ENCODE data around the gene CDH13. TPM values are rescaled to one million over a fixed set of nuclear protein-coding genes. Genes with fewer than 3 reads are reported as not detected.

The CDH13 gene
- total and polyA plus RNA-seq, 2 experiments from 2014 or later: 1.2 to 1.5 TPM

DNA sequence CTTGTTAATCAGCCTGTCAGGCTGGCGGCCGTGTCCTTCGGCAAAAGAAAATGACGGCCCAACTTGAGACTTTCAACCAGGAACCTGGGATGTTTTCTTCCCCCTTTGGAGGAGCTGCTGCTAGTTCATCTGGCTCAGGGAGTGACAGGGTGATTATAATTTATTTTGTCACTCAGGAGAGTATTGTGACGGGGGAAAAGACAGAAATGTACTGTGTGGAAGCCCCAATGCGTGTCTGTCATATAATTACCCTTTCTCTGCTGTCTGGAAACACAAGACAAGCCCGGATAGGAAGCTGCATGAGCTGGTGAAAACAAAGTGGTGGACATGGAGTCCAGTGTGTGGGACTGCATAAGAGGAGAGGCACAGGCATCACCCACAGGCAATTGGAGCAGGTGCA is 854.8 kb downstream of the CDH13 start:
- Histone ChIP-seq H3K4me2 (no peak overlapping the region), H3K27me3 (no peaks in the 10 kb centered on the region), H3K4me1 (ENCODE audit: insufficient read depth) (no peaks in the 10 kb centered on the region), H3K79me2 (no peaks in the 10 kb centered on the region), H3K4me3 (no peak overlapping the region), H3K9me3 (ENCODE audit: low read depth) (no peaks in the 10 kb centered on the region), H3K36me3 (replicated peaks; ENCODE audit: insufficient read depth, low read depth) (no peaks in the 10 kb centered on the region), H2AFZ (no peak overlapping the region), H4K20me1 (ENCODE audit: insufficient read depth, poor library complexity, severe bottlenecking) (no peaks in the 10 kb centered on the region), H3K9me2 (replicated peaks; ENCODE audit: insufficient read depth) (no peaks in the 10 kb centered on the region), H3K27ac (no peak overlapping the region)
- TF ChIP-seq EZH2phosphoT487 (IDR thresholded peaks at IDR 0.05; ENCODE audit: low read depth, severe bottlenecking, unreplicated experiment) (no peak), EZH2 (IDR thresholded peaks at IDR 0.05; ENCODE audit: borderline replicate concordance) (no peak)
- TF ChIP-seq, protein P1, sequence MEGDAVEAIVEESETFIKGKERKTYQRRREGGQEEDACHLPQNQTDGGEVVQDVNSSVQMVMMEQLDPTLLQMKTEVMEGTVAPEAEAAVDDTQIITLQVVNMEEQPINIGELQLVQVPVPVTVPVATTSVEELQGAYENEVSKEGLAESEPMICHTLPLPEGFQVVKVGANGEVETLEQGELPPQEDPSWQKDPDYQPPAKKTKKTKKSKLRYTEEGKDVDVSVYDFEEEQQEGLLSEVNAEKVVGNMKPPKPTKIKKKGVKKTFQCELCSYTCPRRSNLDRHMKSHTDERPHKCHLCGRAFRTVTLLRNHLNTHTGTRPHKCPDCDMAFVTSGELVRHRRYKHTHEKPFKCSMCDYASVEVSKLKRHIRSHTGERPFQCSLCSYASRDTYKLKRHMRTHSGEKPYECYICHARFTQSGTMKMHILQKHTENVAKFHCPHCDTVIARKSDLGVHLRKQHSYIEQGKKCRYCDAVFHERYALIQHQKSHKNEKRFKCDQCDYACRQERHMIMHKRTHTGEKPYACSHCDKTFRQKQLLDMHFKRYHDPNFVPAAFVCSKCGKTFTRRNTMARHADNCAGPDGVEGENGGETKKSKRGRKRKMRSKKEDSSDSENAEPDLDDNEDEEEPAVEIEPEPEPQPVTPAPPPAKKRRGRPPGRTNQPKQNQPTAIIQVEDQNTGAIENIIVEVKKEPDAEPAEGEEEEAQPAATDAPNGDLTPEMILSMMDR (IDR thresholded peaks at IDR 0.05; ENCODE audit: poor library complexity): no peak
- DNase-seq (ENCODE audit: low spot score): no peak
- 86% methylated on average over 7 of the region's 7 CpGs for WGBS (ENCODE audit: low lambda C conversion rate, missing lambda C conversion rate)

DNA sequence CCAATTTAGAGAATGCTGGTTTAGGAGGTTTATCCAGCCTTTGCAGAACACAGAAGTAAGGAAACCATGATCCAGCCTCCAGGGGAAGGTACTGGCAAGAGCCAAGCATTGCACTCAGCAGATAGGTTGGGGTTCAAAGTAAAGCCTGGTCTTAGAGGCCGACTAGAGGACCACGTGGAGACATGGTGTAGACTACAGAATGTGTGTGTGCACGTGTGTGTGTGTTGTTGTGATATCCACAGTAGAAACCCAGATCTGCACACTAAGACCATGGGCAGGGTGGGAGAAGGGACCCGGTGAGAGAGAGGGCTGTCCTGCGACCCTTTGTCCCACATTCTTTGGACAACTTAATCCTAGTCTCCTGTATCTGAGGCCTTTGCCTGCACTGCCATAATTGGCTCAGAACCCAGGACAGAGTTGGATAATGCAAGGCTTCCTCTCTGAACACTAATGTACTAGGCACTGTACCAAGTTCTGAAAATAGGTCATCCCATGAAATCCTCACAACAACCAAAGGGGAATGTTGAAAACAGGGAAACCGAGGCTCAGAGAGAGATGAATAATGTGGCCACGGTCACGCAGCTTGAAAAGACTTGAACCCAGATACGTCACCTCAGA is 855.9 kb downstream of the CDH13 start:
- H2AFZ ChIP-seq: no peak overlapping the region
- H3K4me1 ChIP-seq (ENCODE audit: insufficient read depth): no peaks in the 10 kb centered on the region
- TF ChIP-seq EZH2 (IDR thresholded peaks at IDR 0.05; ENCODE audit: borderline replicate concordance) (no peak), EZH2phosphoT487 (IDR thresholded peaks at IDR 0.05; ENCODE audit: low read depth, severe bottlenecking, unreplicated experiment) (no peak)
- TF ChIP-seq, protein P1 (IDR thresholded peaks at IDR 0.05; ENCODE audit: poor library complexity): no peak

DNA sequence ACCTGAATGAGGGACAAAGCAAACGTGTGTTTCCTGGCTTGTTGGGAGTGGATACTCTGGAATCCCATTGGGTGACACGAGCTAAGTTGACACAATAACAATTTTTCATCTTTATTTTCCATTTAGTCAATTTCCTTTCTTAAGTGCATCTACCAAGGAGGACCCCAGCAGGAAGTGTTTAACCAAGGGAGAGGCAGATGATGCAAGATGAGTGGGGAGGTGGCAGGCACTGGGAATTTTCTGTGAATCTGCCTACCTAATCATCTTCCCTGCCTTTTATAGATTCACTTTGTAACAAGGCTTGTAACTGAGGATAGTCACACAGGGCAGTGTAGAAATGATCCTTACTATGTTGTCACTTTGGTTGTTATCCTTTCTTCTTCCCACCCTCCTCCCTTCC is 863.3 kb downstream of the CDH13 start:
- H3K27ac ChIP-seq: no peak overlapping the region
- no peaks in the 10 kb centered on the region for H3K36me3 ChIP-seq (replicated peaks; ENCODE audit: insufficient read depth, low read depth)
- no peak overlapping the region for H2AFZ ChIP-seq
- no peak for TF ChIP-seq EZH2 (IDR thresholded peaks at IDR 0.05; ENCODE audit: borderline replicate concordance)
- TF ChIP-seq, protein P1 (IDR thresholded peaks at IDR 0.05; ENCODE audit: poor library complexity): no peak
- H3K4me1 ChIP-seq (ENCODE audit: insufficient read depth): no peaks in the 10 kb centered on the region
- no peaks in the 10 kb centered on the region for H4K20me1 ChIP-seq (ENCODE audit: insufficient read depth, poor library complexity, severe bottlenecking)
- no peak overlapping the region for H3K4me2 ChIP-seq
- H3K4me3 ChIP-seq: no peak overlapping the region
- H3K79me2 ChIP-seq: no peaks in the 10 kb centered on the region
- WGBS (ENCODE audit: low lambda C conversion rate, missing lambda C conversion rate): 52% methylated on average over 2 of the region's 2 CpGs
- no peaks in the 10 kb centered on the region for H3K9me2 ChIP-seq (replicated peaks; ENCODE audit: insufficient read depth)
- no peaks in the 10 kb centered on the region for H3K9me3 ChIP-seq (ENCODE audit: low read depth)
- no peak for DNase-seq (ENCODE audit: low spot score)
- H3K27me3 ChIP-seq: no peaks in the 10 kb centered on the region

More for the DNA sequence above, 855.9 kb downstream of the CDH13 start:
- no peaks in the 10 kb centered on the region for H3K27me3 ChIP-seq
- H4K20me1 ChIP-seq (ENCODE audit: insufficient read depth, poor library complexity, severe bottlenecking): no peaks in the 10 kb centered on the region
- H3K79me2 ChIP-seq: no peaks in the 10 kb centered on the region
- H3K9me3 ChIP-seq (ENCODE audit: low read depth): no peaks in the 10 kb centered on the region
- no peaks in the 10 kb centered on the region for H3K36me3 ChIP-seq (replicated peaks; ENCODE audit: insufficient read depth, low read depth)
- H3K27ac ChIP-seq: no peak overlapping the region
- no peak overlapping the region for H3K4me3 ChIP-seq
- H3K9me2 ChIP-seq (replicated peaks; ENCODE audit: insufficient read depth): no peaks in the 10 kb centered on the region
- 69% methylated on average over 9 of the region's 9 CpGs for WGBS (ENCODE audit: low lambda C conversion rate, missing lambda C conversion rate)
- DNase-seq (ENCODE audit: low spot score): no peak
- H3K4me2 ChIP-seq: no peak overlapping the region

All from hepatocyte (in vitro differentiated cells).